Measurements from ENCODE around the gene CNBD2.
A peak's percentile ranks its signal among the peaks of the same experiment; 100 is the strongest.

CNBD2 gene

GRCh38 chr20:35954200-35954906, 14.0 kb upstream of the CNBD2 start, which contains the start of gene SCAND1 (continued):
- peak; percentile 87; the same call in 1 of the 2 replicates for TF ChIP-seq ZNF324 (tag by site-specific recombination; IDR thresholded peaks at IDR 0.05)
- no peak for TF ChIP-seq ZNF585B (tag by site-specific recombination; IDR thresholded peaks at IDR 0.05)
- TF ChIP-seq KLF10 (tag by site-specific recombination; IDR thresholded peaks at IDR 0.05) = peak; percentile 74; the same call in 1 of the 2 replicates
- TF ChIP-seq, protein P1, sequence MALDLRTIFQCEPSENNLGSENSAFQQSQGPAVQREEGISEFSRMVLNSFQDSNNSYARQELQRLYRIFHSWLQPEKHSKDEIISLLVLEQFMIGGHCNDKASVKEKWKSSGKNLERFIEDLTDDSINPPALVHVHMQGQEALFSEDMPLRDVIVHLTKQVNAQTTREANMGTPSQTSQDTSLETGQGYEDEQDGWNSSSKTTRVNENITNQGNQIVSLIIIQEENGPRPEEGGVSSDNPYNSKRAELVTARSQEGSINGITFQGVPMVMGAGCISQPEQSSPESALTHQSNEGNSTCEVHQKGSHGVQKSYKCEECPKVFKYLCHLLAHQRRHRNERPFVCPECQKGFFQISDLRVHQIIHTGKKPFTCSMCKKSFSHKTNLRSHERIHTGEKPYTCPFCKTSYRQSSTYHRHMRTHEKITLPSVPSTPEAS (tag by site-specific recombination; IDR thresholded peaks at IDR 0.05) = 0 out of 2 replicates have a peak, but pooled peaks have one; percentile 8
- peak; percentile 90 for TF ChIP-seq GLIS1 (tag by site-specific recombination; IDR thresholded peaks at IDR 0.05)
- TF ChIP-seq, protein P2, sequence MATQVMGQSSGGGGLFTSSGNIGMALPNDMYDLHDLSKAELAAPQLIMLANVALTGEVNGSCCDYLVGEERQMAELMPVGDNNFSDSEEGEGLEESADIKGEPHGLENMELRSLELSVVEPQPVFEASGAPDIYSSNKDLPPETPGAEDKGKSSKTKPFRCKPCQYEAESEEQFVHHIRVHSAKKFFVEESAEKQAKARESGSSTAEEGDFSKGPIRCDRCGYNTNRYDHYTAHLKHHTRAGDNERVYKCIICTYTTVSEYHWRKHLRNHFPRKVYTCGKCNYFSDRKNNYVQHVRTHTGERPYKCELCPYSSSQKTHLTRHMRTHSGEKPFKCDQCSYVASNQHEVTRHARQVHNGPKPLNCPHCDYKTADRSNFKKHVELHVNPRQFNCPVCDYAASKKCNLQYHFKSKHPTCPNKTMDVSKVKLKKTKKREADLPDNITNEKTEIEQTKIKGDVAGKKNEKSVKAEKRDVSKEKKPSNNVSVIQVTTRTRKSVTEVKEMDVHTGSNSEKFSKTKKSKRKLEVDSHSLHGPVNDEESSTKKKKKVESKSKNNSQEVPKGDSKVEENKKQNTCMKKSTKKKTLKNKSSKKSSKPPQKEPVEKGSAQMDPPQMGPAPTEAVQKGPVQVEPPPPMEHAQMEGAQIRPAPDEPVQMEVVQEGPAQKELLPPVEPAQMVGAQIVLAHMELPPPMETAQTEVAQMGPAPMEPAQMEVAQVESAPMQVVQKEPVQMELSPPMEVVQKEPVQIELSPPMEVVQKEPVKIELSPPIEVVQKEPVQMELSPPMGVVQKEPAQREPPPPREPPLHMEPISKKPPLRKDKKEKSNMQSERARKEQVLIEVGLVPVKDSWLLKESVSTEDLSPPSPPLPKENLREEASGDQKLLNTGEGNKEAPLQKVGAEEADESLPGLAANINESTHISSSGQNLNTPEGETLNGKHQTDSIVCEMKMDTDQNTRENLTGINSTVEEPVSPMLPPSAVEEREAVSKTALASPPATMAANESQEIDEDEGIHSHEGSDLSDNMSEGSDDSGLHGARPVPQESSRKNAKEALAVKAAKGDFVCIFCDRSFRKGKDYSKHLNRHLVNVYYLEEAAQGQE (tag by site-specific recombination; IDR thresholded peaks at IDR 0.05) = peak; percentile 35; the same call in 1 of the 2 replicates
- TF ChIP-seq, protein P3, sequence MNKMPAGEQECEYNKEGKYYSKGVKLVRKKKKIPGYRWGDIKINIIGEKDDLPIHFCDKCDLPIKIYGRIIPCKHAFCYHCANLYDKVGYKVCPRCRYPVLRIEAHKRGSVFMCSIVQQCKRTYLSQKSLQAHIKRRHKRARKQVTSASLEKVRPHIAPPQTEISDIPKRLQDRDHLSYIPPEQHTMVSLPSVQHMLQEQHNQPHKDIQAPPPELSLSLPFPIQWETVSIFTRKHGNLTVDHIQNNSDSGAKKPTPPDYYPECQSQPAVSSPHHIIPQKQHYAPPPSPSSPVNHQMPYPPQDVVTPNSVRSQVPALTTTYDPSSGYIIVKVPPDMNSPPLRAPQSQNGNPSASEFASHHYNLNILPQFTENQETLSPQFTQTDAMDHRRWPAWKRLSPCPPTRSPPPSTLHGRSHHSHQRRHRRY (tag by site-specific recombination; IDR thresholded peaks at IDR 0.05) = no peak
- no peak for TF ChIP-seq ZNF677 (tag by site-specific recombination; IDR thresholded peaks at IDR 0.05)
- no peak for TF ChIP-seq ZNF529 (tag by site-specific recombination; IDR thresholded peaks at IDR 0.05; ENCODE audit: insufficient replicate concordance)
- no peak for TF ChIP-seq ZNF596 (tag by site-specific recombination; IDR thresholded peaks at IDR 0.05)
- TF ChIP-seq, protein P4, sequence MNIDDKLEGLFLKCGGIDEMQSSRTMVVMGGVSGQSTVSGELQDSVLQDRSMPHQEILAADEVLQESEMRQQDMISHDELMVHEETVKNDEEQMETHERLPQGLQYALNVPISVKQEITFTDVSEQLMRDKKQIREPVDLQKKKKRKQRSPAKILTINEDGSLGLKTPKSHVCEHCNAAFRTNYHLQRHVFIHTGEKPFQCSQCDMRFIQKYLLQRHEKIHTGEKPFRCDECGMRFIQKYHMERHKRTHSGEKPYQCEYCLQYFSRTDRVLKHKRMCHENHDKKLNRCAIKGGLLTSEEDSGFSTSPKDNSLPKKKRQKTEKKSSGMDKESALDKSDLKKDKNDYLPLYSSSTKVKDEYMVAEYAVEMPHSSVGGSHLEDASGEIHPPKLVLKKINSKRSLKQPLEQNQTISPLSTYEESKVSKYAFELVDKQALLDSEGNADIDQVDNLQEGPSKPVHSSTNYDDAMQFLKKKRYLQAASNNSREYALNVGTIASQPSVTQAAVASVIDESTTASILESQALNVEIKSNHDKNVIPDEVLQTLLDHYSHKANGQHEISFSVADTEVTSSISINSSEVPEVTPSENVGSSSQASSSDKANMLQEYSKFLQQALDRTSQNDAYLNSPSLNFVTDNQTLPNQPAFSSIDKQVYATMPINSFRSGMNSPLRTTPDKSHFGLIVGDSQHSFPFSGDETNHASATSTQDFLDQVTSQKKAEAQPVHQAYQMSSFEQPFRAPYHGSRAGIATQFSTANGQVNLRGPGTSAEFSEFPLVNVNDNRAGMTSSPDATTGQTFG (tag by site-specific recombination; IDR thresholded peaks at IDR 0.05; ENCODE audit: borderline replicate concordance) = no peak
- TF ChIP-seq ZNF670 (tag by site-specific recombination; IDR thresholded peaks at IDR 0.05; ENCODE audit: low read depth) = no peak
- TF ChIP-seq ZNF23 (tag by site-specific recombination; IDR thresholded peaks at IDR 0.05; ENCODE audit: borderline replicate concordance) = no peak
- no peak for TF ChIP-seq ZNF114 (tag by site-specific recombination; IDR thresholded peaks at IDR 0.05)
- TF ChIP-seq ZNF623 (tag by site-specific recombination; IDR thresholded peaks at IDR 0.05) = no peak
- TF ChIP-seq ZNF692 (tag by site-specific recombination; IDR thresholded peaks at IDR 0.05) = peak; percentile 91
- no peak for TF ChIP-seq ZNF280C (tag by site-specific recombination; IDR thresholded peaks at IDR 0.05)
- TF ChIP-seq GLIS2 (tag by site-specific recombination; IDR thresholded peaks at IDR 0.05) = no peak; the same call in 1 of the 2 replicates
- 0 out of 2 replicates have a peak, but pooled peaks have one; percentile 24 for TF ChIP-seq MZF1 (tag by site-specific recombination; IDR thresholded peaks at IDR 0.05; ENCODE audit: borderline replicate concordance)
- TF ChIP-seq ZNF707 (tag by site-specific recombination; IDR thresholded peaks at IDR 0.05) = no peak
- TF ChIP-seq ZNF610 (tag by site-specific recombination; IDR thresholded peaks at IDR 0.05; ENCODE audit: borderline replicate concordance) = peak; percentile 78; the same call in 1 of the 2 replicates
- peak; percentile 99 for TF ChIP-seq ZNF335 (tag by site-specific recombination; conservative IDR thresholded peaks at IDR 0.05)
- peak; percentile 46; the same call in 1 of the 2 replicates for TF ChIP-seq ZNF24 (tag by site-specific recombination; IDR thresholded peaks at IDR 0.05)
- TF ChIP-seq ZNF777 (tag by site-specific recombination; IDR thresholded peaks at IDR 0.05; ENCODE audit: borderline replicate concordance) = no peak; the same call in 1 of the 2 replicates
- TF ChIP-seq, protein P5, sequence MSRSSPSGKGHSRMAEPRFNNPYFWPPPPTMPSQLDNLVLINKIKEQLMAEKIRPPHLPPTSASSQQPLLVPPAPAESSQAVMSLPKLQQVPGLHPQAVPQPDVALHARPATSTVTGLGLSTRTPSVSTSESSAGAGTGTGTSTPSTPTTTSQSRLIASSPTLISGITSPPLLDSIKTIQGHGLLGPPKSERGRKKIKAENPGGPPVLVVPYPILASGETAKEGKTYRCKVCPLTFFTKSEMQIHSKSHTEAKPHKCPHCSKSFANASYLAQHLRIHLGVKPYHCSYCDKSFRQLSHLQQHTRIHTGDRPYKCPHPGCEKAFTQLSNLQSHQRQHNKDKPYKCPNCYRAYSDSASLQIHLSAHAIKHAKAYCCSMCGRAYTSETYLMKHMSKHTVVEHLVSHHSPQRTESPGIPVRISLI (tag by site-specific recombination; IDR thresholded peaks at IDR 0.05) = no peak
